GM12872 (cell line): ENCODE results near the gene SERF2.

Experiments
- TF ChIP-seq, protein P1 (sequence below): IDR thresholded peaks from 3 replicates; pipeline ENCODE4 v1.5.1; 2011; ENCODE audit warnings: low read depth, mild to moderate bottlenecking, low read length, moderate library complexity; ENCODE audit not compliant: insufficient read depth

The SERF2 gene

GRCh38 chr15:43845421-43845820 lies 53.3 kb downstream of the SERF2 start:
- TF ChIP-seq, protein P1, sequence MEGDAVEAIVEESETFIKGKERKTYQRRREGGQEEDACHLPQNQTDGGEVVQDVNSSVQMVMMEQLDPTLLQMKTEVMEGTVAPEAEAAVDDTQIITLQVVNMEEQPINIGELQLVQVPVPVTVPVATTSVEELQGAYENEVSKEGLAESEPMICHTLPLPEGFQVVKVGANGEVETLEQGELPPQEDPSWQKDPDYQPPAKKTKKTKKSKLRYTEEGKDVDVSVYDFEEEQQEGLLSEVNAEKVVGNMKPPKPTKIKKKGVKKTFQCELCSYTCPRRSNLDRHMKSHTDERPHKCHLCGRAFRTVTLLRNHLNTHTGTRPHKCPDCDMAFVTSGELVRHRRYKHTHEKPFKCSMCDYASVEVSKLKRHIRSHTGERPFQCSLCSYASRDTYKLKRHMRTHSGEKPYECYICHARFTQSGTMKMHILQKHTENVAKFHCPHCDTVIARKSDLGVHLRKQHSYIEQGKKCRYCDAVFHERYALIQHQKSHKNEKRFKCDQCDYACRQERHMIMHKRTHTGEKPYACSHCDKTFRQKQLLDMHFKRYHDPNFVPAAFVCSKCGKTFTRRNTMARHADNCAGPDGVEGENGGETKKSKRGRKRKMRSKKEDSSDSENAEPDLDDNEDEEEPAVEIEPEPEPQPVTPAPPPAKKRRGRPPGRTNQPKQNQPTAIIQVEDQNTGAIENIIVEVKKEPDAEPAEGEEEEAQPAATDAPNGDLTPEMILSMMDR = no peak
